IMR-90 (cell line): ENCODE results near the gene KANSL1L. TPM values are rescaled to one million over a fixed set of nuclear protein-coding genes. Genes with fewer than 3 reads are reported as not detected.

Source experiments
- ATAC-seq: fragments of 200-7000 bp; cut with Tn5 transposase; 2 replicates; pipeline ENCODE4 v1.9.1; 2020; ENCODE audit warnings: low read depth, mild to moderate bottlenecking, moderate library complexity
- BruUV-seq: library from RNA; stranded (reverse); fragments of 400-500 nt; replicated peaks from 2 replicates; lab custom pipeline; 2021; lab: Mats Ljungman, UMichigan
- CTCF ChIA-PET: fragments of 300-600 bp; formaldehyde crosslinking; extraction: SDS; loops from one replicate; lab custom pipeline; 2021; ENCODE audit warnings: antibody characterized with exemption; lab: Yijun Ruan, JAX
- POLR2A ChIA-PET: fragments of 300-600 bp; sonication (Branson Sonifier 250); formaldehyde crosslinking; loops from one replicate; lab custom pipeline; 2022; ENCODE audit warnings: antibody characterized with exemption; ENCODE audit not compliant: unreplicated experiment; lab: Charles Lee
- DNase-seq: peaks from one replicate; pipeline ENCODE4 v3.0.0; 2013
- H2AFZ ChIP-seq: replicated peaks from 2 replicates; pipeline ENCODE3; 2013; ENCODE audit warnings: low read length, mild to moderate bottlenecking; ENCODE audit not compliant: poor library complexity
- H2AK5ac ChIP-seq: 2 replicates; pipeline ENCODE4 v1.6.1; 2013; ENCODE audit warnings: low read depth, low read length, inconsistent platforms
- H2AK9ac ChIP-seq: replicated peaks from 2 replicates; pipeline ENCODE3; 2013; ENCODE audit warnings: mild to moderate bottlenecking, low read depth, low read length, moderate library complexity; ENCODE audit not compliant: poor library complexity
- H2BK120ac ChIP-seq: 2 replicates; pipeline ENCODE4 v1.6.1; 2013; ENCODE audit warnings: low read depth, low read length, inconsistent platforms
- H2BK15ac ChIP-seq: 3 replicates; pipeline ENCODE4 v1.6.1; 2013; ENCODE audit warnings: low read depth, low read length, inconsistent platforms
- H2BK20ac ChIP-seq: 2 replicates; pipeline ENCODE4 v1.6.1; 2013; ENCODE audit warnings: low read depth, mild to moderate bottlenecking, inconsistent platforms, low read length, moderate library complexity
- H2BK5ac ChIP-seq: 2 replicates; pipeline ENCODE4 v1.6.1; 2013; ENCODE audit warnings: mild to moderate bottlenecking, low read depth, low read length, inconsistent platforms; ENCODE audit not compliant: poor library complexity, severe bottlenecking
- H3K14ac ChIP-seq: replicated peaks from 2 replicates; pipeline ENCODE4 v1.6.1; 2013; ENCODE audit warnings: low read depth, low read length, inconsistent platforms
- H3K18ac ChIP-seq: 2 replicates; pipeline ENCODE4 v1.6.1; 2013; ENCODE audit warnings: low read depth, low read length, control low read depth
- H3K23ac ChIP-seq: 2 replicates; pipeline ENCODE4 v1.6.1; 2013; ENCODE audit warnings: low read depth, low read length, inconsistent platforms
- H3K27ac ChIP-seq: 2 replicates; pipeline ENCODE4 v1.5.1; 2013; ENCODE audit warnings: mild to moderate bottlenecking, control low read depth, low read length; ENCODE audit not compliant: insufficient read depth
- H3K27me3 ChIP-seq: 2 replicates; pipeline ENCODE4 v1.6.1; 2013; ENCODE audit warnings: low read length; ENCODE audit not compliant: control insufficient read depth, insufficient read depth
- H3K36me3 ChIP-seq: 2 replicates; pipeline ENCODE4 v1.6.1; 2013; ENCODE audit warnings: low read length, mixed read lengths; ENCODE audit not compliant: control insufficient read depth, insufficient read depth
- H3K4ac ChIP-seq: 2 replicates; pipeline ENCODE4 v1.6.1; 2013; ENCODE audit warnings: low read depth, low read length, inconsistent platforms
- H3K4me1 ChIP-seq: 2 replicates; pipeline ENCODE4 v1.6.1; 2013; ENCODE audit warnings: low read length, mixed read lengths; ENCODE audit not compliant: control insufficient read depth, insufficient read depth
- H3K4me2 ChIP-seq: 2 replicates; pipeline ENCODE4 v1.6.1; 2013; ENCODE audit warnings: low read depth, mild to moderate bottlenecking, control low read depth, low read length, moderate library complexity
- H3K4me3 ChIP-seq: 2 replicates; pipeline ENCODE4 v1.5.1; 2013; ENCODE audit warnings: low read depth, mild to moderate bottlenecking, control low read depth, low read length, moderate library complexity; ENCODE audit not compliant: insufficient read depth
- H3K56ac ChIP-seq: 2 replicates; pipeline ENCODE4 v1.6.1; 2013; ENCODE audit warnings: low read length, inconsistent platforms; ENCODE audit not compliant: insufficient read depth; ENCODE audit errors: extremely low read depth
- H3K79me1 ChIP-seq, 2 experiments: 2 replicates each; pipeline ENCODE4 v1.6.1; 2013; ENCODE audit warnings: low read length in 2 of 2, inconsistent platforms in 1 of 2, low read depth in 1 of 2
- H3K9ac ChIP-seq: 2 replicates; pipeline ENCODE4 v1.6.1; 2013; ENCODE audit warnings: low read depth, low read length, control low read depth
- H3K9me1 ChIP-seq: 2 replicates; pipeline ENCODE4 v1.6.1; 2013; ENCODE audit warnings: low read length, inconsistent platforms; ENCODE audit not compliant: insufficient read depth
- H3K9me3 ChIP-seq: 2 replicates; pipeline ENCODE4 v1.6.1; 2013; ENCODE audit warnings: low read length; ENCODE audit not compliant: control insufficient read depth, insufficient read depth
- H4K20me1 ChIP-seq: 2 replicates; pipeline ENCODE4 v1.6.1; 2013; ENCODE audit warnings: low read length, inconsistent platforms; ENCODE audit not compliant: insufficient read depth
- H4K5ac ChIP-seq: 2 replicates; pipeline ENCODE4 v1.6.1; 2013; ENCODE audit warnings: mild to moderate bottlenecking, low read depth, low read length, control low read depth
- H4K8ac ChIP-seq, 2 experiments: 2 replicates each; pipeline ENCODE4 v1.6.1; 2013; ENCODE audit warnings: low read depth in 2 of 2, low read length in 2 of 2, control low read depth in 1 of 2, inconsistent platforms in 1 of 2
- H4K91ac ChIP-seq: 2 replicates; pipeline ENCODE4 v1.6.1; 2013; ENCODE audit warnings: low read depth, low read length, inconsistent platforms; ENCODE audit not compliant: insufficient read depth
- BHLHE40 ChIP-seq: fragments of 150-350 bp; IDR thresholded peaks from 2 replicates; pipeline ENCODE4 v1.6.1; 2016; ENCODE audit warnings: mild to moderate bottlenecking, low read depth, low read length
- CEBPB ChIP-seq: IDR thresholded peaks from 2 replicates; pipeline ENCODE4 v1.6.1; 2012; ENCODE audit warnings: low read depth, low read length, improper control_type of control experiment
- CHD1 ChIP-seq: IDR thresholded peaks from 2 replicates; pipeline ENCODE4 v1.6.1; 2012; ENCODE audit warnings: low read depth, low read length, improper control_type of control experiment
- FOS ChIP-seq: fragments of 150-350 bp; IDR thresholded peaks from 2 replicates; pipeline ENCODE4 v1.6.1; 2016; ENCODE audit warnings: low read depth, low read length
- MAFK ChIP-seq: IDR thresholded peaks from 2 replicates; pipeline ENCODE4 v1.6.1; 2012; ENCODE audit warnings: low read depth, low read length, improper control_type of control experiment
- MAZ ChIP-seq: IDR thresholded peaks from 2 replicates; pipeline ENCODE4 v1.6.1; 2012; ENCODE audit warnings: low read depth, mild to moderate bottlenecking, low read length, improper control_type of control experiment, moderate library complexity, borderline replicate concordance
- MXI1 ChIP-seq: IDR thresholded peaks from 2 replicates; pipeline ENCODE4 v1.6.1; 2012; ENCODE audit warnings: low read depth, mild to moderate bottlenecking, low read length, moderate library complexity, borderline replicate concordance
- NFE2L2 ChIP-seq: fragments of 150-350 bp; IDR thresholded peaks from 2 replicates; pipeline ENCODE4 v1.6.1; 2016; ENCODE audit warnings: low read depth, mild to moderate bottlenecking, low read length
- POLR2A ChIP-seq: IDR thresholded peaks from 2 replicates; pipeline ENCODE4 v1.6.1; 2012; ENCODE audit warnings: mild to moderate bottlenecking, low read depth, low read length
- RAD21 ChIP-seq: IDR thresholded peaks from 2 replicates; pipeline ENCODE4 v1.6.1; 2012; ENCODE audit warnings: low read length, improper control_type of control experiment
- RCOR1 ChIP-seq: IDR thresholded peaks from 2 replicates; pipeline ENCODE4 v1.6.1; 2012; ENCODE audit warnings: mild to moderate bottlenecking, low read length, improper control_type of control experiment; ENCODE audit not compliant: insufficient replicate concordance
- RFX5 ChIP-seq: IDR thresholded peaks from 2 replicates; pipeline ENCODE4 v1.8.0; 2012; ENCODE audit warnings: low read depth, mild to moderate bottlenecking, low read length, moderate library complexity
- SMC3 ChIP-seq: fragments of 150-350 bp; IDR thresholded peaks from 2 replicates; pipeline ENCODE4 v1.6.1; 2016; ENCODE audit warnings: low read depth, mild to moderate bottlenecking, antibody characterized with exemption, low read length, moderate library complexity
- WGBS, 2 experiments: methylation state at CpG; one replicate each; pipeline versions ENCODE4 v1.1.5 to v1.1.7; 2013; ENCODE audit warnings: missing lambda C conversion rate in 2 of 2; ENCODE audit not compliant: insufficient read length in 1 of 2; ENCODE audit errors: extremely low coverage in 2 of 2; 5-methylcytosine and 5-hydroxymethylcytosine counted together
- dilution Hi-C: fragments of 300-500 bp; cut with HindIII; formaldehyde crosslinking; loops from one replicate; pipeline ENCODE4 v1.14.3; 2018; ENCODE audit warnings: low sequenced_read_pairs; ENCODE audit not compliant: unreplicated experiment
- in situ Hi-C: fragments of 300-500 bp; cut with MboI; formaldehyde crosslinking; loops from 3 replicates; pipeline ENCODE4 v1.14.3; 2019; ENCODE audit warnings: low sequenced_read_pairs, inconsistent platforms, mixed read lengths
- intact Hi-C: fragments of 100-400 bp; cut with micrococcal nuclease; formaldehyde crosslinking; loops from 2 replicates; pipeline ENCODE4 v1.10.0; 2022
- polyA plus RNA-seq, 3 experiments: library from polyadenylated mRNA; depleted of rRNA; stranded (reverse); fragments of >200 nt; gene quantifications; 2 replicates each; pipeline ENCODE4 v1.2.3, GENCODE V29; 2012; ENCODE audit warnings: low replicate concordance in 1 of 3
- total RNA-seq: library from RNA; depleted of rRNA; stranded (reverse); fragments of >200 nt; gene quantifications from 2 replicates; pipeline ENCODE4 v1.2.3, GENCODE V29; 2012
- TF ChIP-seq, protein P1 (sequence below): fragments of 150-350 bp; IDR thresholded peaks from 2 replicates; pipeline ENCODE4 v1.6.1; 2016; ENCODE audit warnings: low read depth, mild to moderate bottlenecking, low read length, moderate library complexity, borderline replicate concordance
- TF ChIP-seq, protein P2 (sequence below): fragments of 150-350 bp; IDR thresholded peaks from 2 replicates; pipeline ENCODE4 v1.6.1; 2017; ENCODE audit warnings: mild to moderate bottlenecking, antibody characterized with exemption, low read length, low read depth
- TF ChIP-seq, protein P3 (sequence below): conservative IDR thresholded peaks from 2 replicates; pipeline ENCODE4 v1.5.1; 2012; ENCODE audit warnings: mild to moderate bottlenecking, low read depth, low read length, improper control_type of control experiment

KANSL1L gene
- total and polyA plus RNA-seq, 2 of the 4 experiments (the other 2 are of a cell fraction): 3.1 to 7.2 TPM

DNA sequence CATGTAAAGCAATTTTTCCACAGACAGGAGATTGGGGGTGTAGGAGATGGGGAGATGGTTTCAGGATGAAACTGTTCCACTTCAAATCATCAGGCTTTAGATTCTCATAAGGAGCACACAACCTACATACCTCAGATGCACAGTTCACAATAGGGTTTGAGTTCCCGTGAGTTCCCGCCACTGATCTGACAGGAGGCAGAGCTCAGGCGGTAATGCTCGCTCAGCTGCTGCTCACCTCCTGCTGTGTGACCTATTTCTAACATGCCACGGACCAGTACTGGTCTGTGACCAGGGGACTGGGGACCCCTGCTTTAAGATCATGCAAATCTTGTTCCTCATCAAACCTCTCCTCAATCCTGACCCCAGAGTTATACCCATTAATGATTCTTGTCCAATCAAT, 98.7 kb downstream of the KANSL1L start:
- WGBS, 2 experiments: no CpG with 5 or more reads among the region's 5 CpGs
- no peak overlapping the region for H2BK5ac ChIP-seq
- dilution Hi-C loops: no loop called here
- H3K14ac ChIP-seq: no peak overlapping the region
- H4K20me1 ChIP-seq: no peaks in the 10 kb centered on the region
- BruUV-seq: no TSS peak
- ChIA-PET CTCF (interaction anchor here (1.1 to 1.3 kb wide), 2 partner anchors 20 to 37 kb away, joined by 4 read pairs; no protein-coding TSS in a partner anchor), POLR2A (no interaction called here)
- no peak overlapping the region for H4K5ac ChIP-seq
- H2AK9ac ChIP-seq: no peak overlapping the region
- no peak overlapping the region for H3K9ac ChIP-seq
- H3K27me3 ChIP-seq: no peaks in the 10 kb centered on the region
- H3K27ac ChIP-seq: no peak overlapping the region
- H2BK15ac ChIP-seq: no peak overlapping the region; the same call in 2 of the 3 replicates
- no peaks in the 10 kb centered on the region; the same call in 1 of the 2 replicates for H3K4me1 ChIP-seq
- H2BK20ac ChIP-seq: no peak overlapping the region
- in situ Hi-C loops: no loop called here
- no peaks in the 10 kb centered on the region for H3K36me3 ChIP-seq
- no peak for DNase-seq
- TF ChIP-seq, protein P1, sequence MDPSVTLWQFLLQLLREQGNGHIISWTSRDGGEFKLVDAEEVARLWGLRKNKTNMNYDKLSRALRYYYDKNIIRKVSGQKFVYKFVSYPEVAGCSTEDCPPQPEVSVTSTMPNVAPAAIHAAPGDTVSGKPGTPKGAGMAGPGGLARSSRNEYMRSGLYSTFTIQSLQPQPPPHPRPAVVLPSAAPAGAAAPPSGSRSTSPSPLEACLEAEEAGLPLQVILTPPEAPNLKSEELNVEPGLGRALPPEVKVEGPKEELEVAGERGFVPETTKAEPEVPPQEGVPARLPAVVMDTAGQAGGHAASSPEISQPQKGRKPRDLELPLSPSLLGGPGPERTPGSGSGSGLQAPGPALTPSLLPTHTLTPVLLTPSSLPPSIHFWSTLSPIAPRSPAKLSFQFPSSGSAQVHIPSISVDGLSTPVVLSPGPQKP: no peak
- no peak for TF ChIP-seq FOS
- TF ChIP-seq CHD1: no peak
- TF ChIP-seq, protein P2, sequence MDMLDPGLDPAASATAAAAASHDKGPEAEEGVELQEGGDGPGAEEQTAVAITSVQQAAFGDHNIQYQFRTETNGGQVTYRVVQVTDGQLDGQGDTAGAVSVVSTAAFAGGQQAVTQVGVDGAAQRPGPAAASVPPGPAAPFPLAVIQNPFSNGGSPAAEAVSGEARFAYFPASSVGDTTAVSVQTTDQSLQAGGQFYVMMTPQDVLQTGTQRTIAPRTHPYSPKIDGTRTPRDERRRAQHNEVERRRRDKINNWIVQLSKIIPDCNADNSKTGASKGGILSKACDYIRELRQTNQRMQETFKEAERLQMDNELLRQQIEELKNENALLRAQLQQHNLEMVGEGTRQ: no peak
- no peak for TF ChIP-seq RAD21
- TF ChIP-seq BHLHE40: no peak
- TF ChIP-seq, protein P3, sequence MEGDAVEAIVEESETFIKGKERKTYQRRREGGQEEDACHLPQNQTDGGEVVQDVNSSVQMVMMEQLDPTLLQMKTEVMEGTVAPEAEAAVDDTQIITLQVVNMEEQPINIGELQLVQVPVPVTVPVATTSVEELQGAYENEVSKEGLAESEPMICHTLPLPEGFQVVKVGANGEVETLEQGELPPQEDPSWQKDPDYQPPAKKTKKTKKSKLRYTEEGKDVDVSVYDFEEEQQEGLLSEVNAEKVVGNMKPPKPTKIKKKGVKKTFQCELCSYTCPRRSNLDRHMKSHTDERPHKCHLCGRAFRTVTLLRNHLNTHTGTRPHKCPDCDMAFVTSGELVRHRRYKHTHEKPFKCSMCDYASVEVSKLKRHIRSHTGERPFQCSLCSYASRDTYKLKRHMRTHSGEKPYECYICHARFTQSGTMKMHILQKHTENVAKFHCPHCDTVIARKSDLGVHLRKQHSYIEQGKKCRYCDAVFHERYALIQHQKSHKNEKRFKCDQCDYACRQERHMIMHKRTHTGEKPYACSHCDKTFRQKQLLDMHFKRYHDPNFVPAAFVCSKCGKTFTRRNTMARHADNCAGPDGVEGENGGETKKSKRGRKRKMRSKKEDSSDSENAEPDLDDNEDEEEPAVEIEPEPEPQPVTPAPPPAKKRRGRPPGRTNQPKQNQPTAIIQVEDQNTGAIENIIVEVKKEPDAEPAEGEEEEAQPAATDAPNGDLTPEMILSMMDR: no peak
- TF ChIP-seq CEBPB: no peak
- TF ChIP-seq NFE2L2: no peak
- TF ChIP-seq RCOR1: no peak
- TF ChIP-seq RFX5: no peak
- TF ChIP-seq MAFK: no peak
- TF ChIP-seq MXI1: no peak
- TF ChIP-seq POLR2A: no peak
- TF ChIP-seq MAZ: no peak
- no peak for TF ChIP-seq SMC3
- no peaks in the 10 kb centered on the region for H3K9me1 ChIP-seq
- H3K4me3 ChIP-seq: no peak overlapping the region
- no peak overlapping the region for H3K23ac ChIP-seq
- H4K8ac ChIP-seq: no peak overlapping the region
- no peak overlapping the region for H3K4me2 ChIP-seq
- H3K18ac ChIP-seq: no peak overlapping the region
- H2AK5ac ChIP-seq: no peak overlapping the region
- no peak overlapping the region for H4K91ac ChIP-seq
- H3K79me1 ChIP-seq: no peaks in the 10 kb centered on the region
- ATAC-seq: no peak
- no peak overlapping the region for H3K4ac ChIP-seq
- intact Hi-C loops: loop anchor here (2.0 kb wide), 1 partner anchor 98 kb away; the partner anchor contains the start of gene KANSL1L
- no peak overlapping the region for H2AFZ ChIP-seq
- H2BK120ac ChIP-seq: no peak overlapping the region
- no peak overlapping the region for H3K56ac ChIP-seq
- no peaks in the 10 kb centered on the region for H3K9me3 ChIP-seq
